PC-9 (cell line): ENCODE measurements around the gene RFTN1. TPM values are rescaled to one million over a fixed set of nuclear protein-coding genes. Genes with fewer than 3 reads are reported as not detected.

Source experiments
- BruUV-seq: library from RNA; stranded (reverse); fragments of 400-500 nt; replicated peaks from 2 replicates; lab custom pipeline; 2021; lab: Mats Ljungman, UMichigan
- CTCF ChIA-PET: fragments of 300-600 bp; sonication (Branson Sonifier 250); formaldehyde crosslinking; loops from one replicate; lab custom pipeline; 2022; ENCODE audit warnings: antibody characterized with exemption; lab: Charles Lee
- POLR2A ChIA-PET: fragments of 300-600 bp; sonication (Branson Sonifier 250); formaldehyde crosslinking; loops from one replicate; lab custom pipeline; 2022; ENCODE audit warnings: antibody characterized with exemption; ENCODE audit not compliant: unreplicated experiment; lab: Charles Lee
- DNase-seq, 2 experiments: peaks; one replicate each; pipeline versions ENCODE4 v3.0.0 to v3.0.0-alpha.2; 2015 to 2022; ENCODE audit warnings: mixed read lengths in 1 of 2
- H2AFZ ChIP-seq: fragments of 200-600 bp; sonication (generic); 2 replicates; pipeline ENCODE4 v1.8.1; 2017; ENCODE audit warnings: antibody characterized with exemption
- H3F3A ChIP-seq: fragments of 200-600 bp; sonication (generic); 2 replicates; pipeline ENCODE4 v1.8.1; 2017; ENCODE audit warnings: antibody characterized with exemption, mild to moderate bottlenecking, low read depth; ENCODE audit not compliant: insufficient read depth
- H3K27ac ChIP-seq: fragments of 200-600 bp; sonication (generic); 2 replicates; pipeline ENCODE4 v1.6.1; 2016; ENCODE audit warnings: mixed run types
- H3K27me3 ChIP-seq: fragments of 200-600 bp; sonication (generic); 2 replicates; pipeline ENCODE4 v1.6.1; 2016; ENCODE audit warnings: low read depth, mixed run types; ENCODE audit not compliant: insufficient read depth
- H3K36me3 ChIP-seq: fragments of 200-600 bp; sonication (generic); 2 replicates; pipeline ENCODE4 v1.6.1; 2016; ENCODE audit warnings: low read depth, mixed run types
- H3K4me1 ChIP-seq: fragments of 200-600 bp; sonication (generic); replicated peaks from 2 replicates; pipeline ENCODE4 v1.6.1; 2016; ENCODE audit warnings: mixed run types; ENCODE audit not compliant: insufficient read depth
- H3K4me2 ChIP-seq: fragments of 200-600 bp; sonication (generic); 2 replicates; pipeline ENCODE4 v1.6.1; 2017; ENCODE audit warnings: mixed run types
- H3K4me3 ChIP-seq: fragments of 200-600 bp; sonication (generic); 2 replicates; pipeline ENCODE4 v1.6.1; 2016; ENCODE audit warnings: mixed run types
- H3K79me2 ChIP-seq: fragments of 200-600 bp; sonication (generic); 2 replicates; pipeline ENCODE4 v1.6.1; 2017; ENCODE audit warnings: low read depth, mixed run types
- H3K9me2 ChIP-seq: fragments of 200-600 bp; sonication (generic); 2 replicates; pipeline ENCODE4 v1.8.1; 2017; ENCODE audit warnings: mild to moderate bottlenecking; ENCODE audit not compliant: insufficient read depth
- H3K9me3 ChIP-seq: fragments of 200-600 bp; sonication (generic); 2 replicates; pipeline ENCODE4 v1.8.1; 2016; ENCODE audit warnings: low read depth; ENCODE audit not compliant: insufficient read depth
- H4K20me1 ChIP-seq: fragments of 200-600 bp; sonication (generic); 2 replicates; pipeline ENCODE4 v1.8.1; 2017; ENCODE audit not compliant: insufficient read depth
- CTCF ChIP-seq: fragments of 200-600 bp; sonication (generic); conservative IDR thresholded peaks from 2 replicates; pipeline ENCODE4 v1.6.1; 2017; ENCODE audit warnings: mixed run types, antibody characterized with exemption, mild to moderate bottlenecking, moderate library complexity
- EZH2 ChIP-seq: fragments of 200-600 bp; sonication (generic); IDR thresholded peaks from 2 replicates; pipeline ENCODE4 v1.8.0; 2017; ENCODE audit warnings: antibody characterized with exemption, low read depth
- intact Hi-C: fragments of 100-400 bp; cut with micrococcal nuclease; formaldehyde crosslinking; loops from one replicate; pipeline ENCODE4 v1.10.0; 2022; ENCODE audit not compliant: unreplicated experiment
- total RNA-seq: library from RNA; stranded (reverse); gene quantifications from 2 replicates; pipeline ENCODE4 v1.2.3, GENCODE V29; 2021

Gene RFTN1
- total RNA-seq, 1 experiment from 2014 or later, result 0.41 TPM

- Histone ChIP-seq H3K79me2 (no peaks in the 10 kb centered on the region), H3K27ac (no peak overlapping the region), H3K9me3 (no peaks in the 10 kb centered on the region), H3K4me1 (no peaks in the 10 kb centered on the region), H3K36me3 (no peaks in the 10 kb centered on the region), H4K20me1 (no peaks in the 10 kb centered on the region), H3K9me2 (no peaks in the 10 kb centered on the region), H3K4me2 (no peak overlapping the region), H2AFZ (no peak overlapping the region), H3F3A (no peaks in the 10 kb centered on the region; the same call in 1 of the 2 replicates), H3K27me3 (no peaks in the 10 kb centered on the region), H3K4me3 (no peak overlapping the region)
- DNase-seq, result no peak
- no peak for TF ChIP-seq CTCF
- TF ChIP-seq EZH2, result no peak
- intact Hi-C loops, result no loop called here
- CTCF ChIA-PET, result no interaction called here
- POLR2A ChIA-PET, result interaction anchor here (0.7 kb wide), 1 partner anchor 276 kb away, joined by 9 read pairs; no protein-coding TSS in a partner anchor
- no TSS peak for BruUV-seq
Observed at GRCh38 chr3:16336825-16337224, 176.7 kb downstream of the RFTN1 start.

- H3K79me2 ChIP-seq, result no peaks in the 10 kb centered on the region
- DNase-seq, result no peak
- H3K9me3 ChIP-seq, result no peaks in the 10 kb centered on the region
- H3K36me3 ChIP-seq, result no peaks in the 10 kb centered on the region
- no peaks in the 10 kb centered on the region for H3K4me1 ChIP-seq
- CTCF ChIA-PET, result no interaction called here
- no peak overlapping the region for H3K4me3 ChIP-seq
- no peaks in the 10 kb centered on the region for H3K27me3 ChIP-seq
- H3F3A ChIP-seq, result no peaks in the 10 kb centered on the region; the same call in 1 of the 2 replicates
- H3K4me2 ChIP-seq, result no peak overlapping the region
- POLR2A ChIA-PET, result interaction anchor here (0.7 kb wide), 1 partner anchor 276 kb away, joined by 9 read pairs; no protein-coding TSS in a partner anchor
- no peaks in the 10 kb centered on the region for H4K20me1 ChIP-seq
- no peaks in the 10 kb centered on the region for H3K9me2 ChIP-seq
- TF ChIP-seq CTCF (no peak), EZH2 (no peak)
- intact Hi-C loops, result no loop called here
- no TSS peak for BruUV-seq
- no peak overlapping the region for H3K27ac ChIP-seq
- H2AFZ ChIP-seq, result no peak overlapping the region
Observed at GRCh38 chr3:16335772-16336645, 177.5 kb downstream of the RFTN1 start.

- TF ChIP-seq CTCF, result no peak
- TF ChIP-seq EZH2, result no peak
- intact Hi-C loops, result no loop called here
- no peak overlapping the region for H3K4me2 ChIP-seq
- no peaks in the 10 kb centered on the region for H3K36me3 ChIP-seq
- no peaks in the 10 kb centered on the region for H3K9me3 ChIP-seq
- no TSS peak for BruUV-seq
- no peaks in the 10 kb centered on the region for H3K79me2 ChIP-seq
- no peak for DNase-seq
- no peaks in the 10 kb centered on the region; the same call in 1 of the 2 replicates for H3F3A ChIP-seq
- no peak overlapping the region for H2AFZ ChIP-seq
- H3K27ac ChIP-seq, result no peak overlapping the region
- H3K4me3 ChIP-seq, result no peak overlapping the region
- H3K27me3 ChIP-seq, result no peaks in the 10 kb centered on the region
- no peaks in the 10 kb centered on the region for H4K20me1 ChIP-seq
- H3K9me2 ChIP-seq, result no peaks in the 10 kb centered on the region
- POLR2A ChIA-PET, result no interaction called here
- no peaks in the 10 kb centered on the region for H3K4me1 ChIP-seq
- CTCF ChIA-PET, result no interaction called here
Observed at GRCh38 chr3:16335333-16335732, 178.2 kb downstream of the RFTN1 start.
